HepG2 (cell line): ENCODE measurements around the gene DNAL4. TPM values are rescaled to one million over a fixed set of nuclear protein-coding genes. Genes with fewer than 3 reads are reported as not detected.

Source experiments
- BATF2 ChIP-seq: sonication (generic); formaldehyde crosslinking; IDR thresholded peaks from 2 replicates; pipeline ENCODE4 v1.8.0; 2022; ENCODE audit warnings: mild to moderate bottlenecking, missing genetic modification reagents, moderate library complexity
- BCL3 ChIP-seq: sonication (generic); formaldehyde crosslinking; IDR thresholded peaks from 2 replicates; pipeline ENCODE4 v1.5.1; 2020; ENCODE audit warnings: mild to moderate bottlenecking, missing genetic modification reagents, moderate library complexity
- CBX2 ChIP-seq, 2 experiments: fragments of 200-600 bp in 1 of 2; sonication (generic); formaldehyde crosslinking in 1 of 2; IDR thresholded peaks; 2 replicates each; pipeline versions ENCODE4 v1.7.0 to v1.8.1; 2018 to 2022; ENCODE audit warnings: low read depth in 2 of 2, low read length in 1 of 2, mild to moderate bottlenecking in 1 of 2, missing genetic modification reagents in 1 of 2
- CC2D1A ChIP-seq: sonication (generic); formaldehyde crosslinking; IDR thresholded peaks from 2 replicates; pipeline ENCODE4 v1.8.1; 2023; ENCODE audit warnings: mild to moderate bottlenecking, missing genetic modification reagents
- DNMT1 ChIP-seq: sonication (generic); formaldehyde crosslinking; IDR thresholded peaks from 2 replicates; pipeline ENCODE4 v1.5.1; 2020; ENCODE audit warnings: mild to moderate bottlenecking, missing genetic modification reagents
- FIP1L1 ChIP-seq: fragments of 200-400 bp; formaldehyde crosslinking; IDR thresholded peaks from 2 replicates; pipeline ENCODE4 v1.6.1; 2018; ENCODE audit warnings: low read depth, mild to moderate bottlenecking, low read length, moderate library complexity, borderline replicate concordance; ENCODE audit not compliant: insufficient read depth
- HNRNPL ChIP-seq: fragments of 200-400 bp; formaldehyde crosslinking; IDR thresholded peaks from 2 replicates; pipeline ENCODE4 v1.6.1; 2017; ENCODE audit warnings: mild to moderate bottlenecking, low read depth, low read length
- HOXA5 ChIP-seq: sonication (generic); formaldehyde crosslinking; IDR thresholded peaks from 2 replicates; pipeline ENCODE4 v1.4.0; 2020; ENCODE audit warnings: missing genetic modification reagents
- IKZF4 ChIP-seq: sonication (generic); formaldehyde crosslinking; IDR thresholded peaks from 2 replicates; pipeline ENCODE4 v1.5.1; 2020; ENCODE audit warnings: borderline replicate concordance, mild to moderate bottlenecking, low read depth, missing genetic modification reagents; ENCODE audit errors: not compliant biosample characterization
- KDM5B ChIP-seq: sonication (generic); formaldehyde crosslinking; IDR thresholded peaks from 2 replicates; pipeline ENCODE4 v1.4.0; 2020; ENCODE audit warnings: missing genetic modification reagents, mild to moderate bottlenecking, borderline replicate concordance
- NFE2L2 ChIP-seq: fragments of 150-350 bp; IDR thresholded peaks from 2 replicates; pipeline ENCODE4 v1.6.1; 2014; ENCODE audit warnings: low read length
- NONO ChIP-seq, 2 experiments: fragments of 450-650 bp in 1 of 2; sonication (generic) in 1 of 2; formaldehyde crosslinking in 1 of 2; IDR thresholded peaks in 1 of 2; conservative IDR thresholded peaks in 1 of 2; 2 replicates each; pipeline versions ENCODE4 v1.6.1 to v1.8.0; 2017 to 2022; ENCODE audit warnings: mild to moderate bottlenecking in 1 of 2, missing genetic modification reagents in 1 of 2, moderate library complexity in 1 of 2
- NPAS2 ChIP-seq: sonication (generic); formaldehyde crosslinking; IDR thresholded peaks from 2 replicates; pipeline ENCODE4 v1.8.0; 2022; ENCODE audit warnings: mild to moderate bottlenecking, missing genetic modification reagents, borderline replicate concordance
- PREB ChIP-seq: sonication (generic); formaldehyde crosslinking; IDR thresholded peaks from 2 replicates; pipeline ENCODE4 v1.4.0; 2020; ENCODE audit warnings: missing genetic modification reagents
- RBM22 ChIP-seq: fragments of 200-400 bp; formaldehyde crosslinking; optimal IDR thresholded peaks from 2 replicates; pipeline ENCODE3; 2017; ENCODE audit warnings: mild to moderate bottlenecking, low read length, moderate library complexity
- SNAPC4 ChIP-seq: sonication (generic); formaldehyde crosslinking; IDR thresholded peaks from 2 replicates; pipeline ENCODE4 v1.4.0; 2020; ENCODE audit warnings: mild to moderate bottlenecking, missing genetic modification reagents
- SRF ChIP-seq: IDR thresholded peaks from 2 replicates; pipeline ENCODE4 v1.6.1; 2011; ENCODE audit warnings: mild to moderate bottlenecking, low read depth, low read length, moderate library complexity
- TARDBP ChIP-seq: sonication (generic); formaldehyde crosslinking; IDR thresholded peaks from 2 replicates; pipeline ENCODE4 v1.8.0; 2022; ENCODE audit warnings: mild to moderate bottlenecking, missing genetic modification reagents
- TEAD3 ChIP-seq: optimal IDR thresholded peaks from 2 replicates; pipeline ENCODE3; 2016; ENCODE audit warnings: borderline replicate concordance
- ZC3H13 ChIP-seq: sonication (generic); formaldehyde crosslinking; IDR thresholded peaks from 2 replicates; pipeline ENCODE4 v1.8.1; 2023; ENCODE audit warnings: mild to moderate bottlenecking, missing genetic modification reagents, moderate library complexity
- ZNF569 ChIP-seq: sonication (generic); formaldehyde crosslinking; IDR thresholded peaks from 2 replicates; pipeline ENCODE4 v1.5.0; 2020; ENCODE audit warnings: mild to moderate bottlenecking, missing genetic modification reagents, moderate library complexity, borderline replicate concordance
- ZSCAN25 ChIP-seq: sonication (generic); formaldehyde crosslinking; IDR thresholded peaks from 2 replicates; pipeline ENCODE4 v1.8.0; 2022; ENCODE audit warnings: mild to moderate bottlenecking, missing genetic modification reagents
- polyA plus RNA-seq, 8 experiments: library from polyadenylated mRNA; depleted of rRNA in 3 of 8; stranded (reverse) in 7 of 8; unstranded in 1 of 8; fragments of >200 nt; fragmentation: Illumina TruSeq in 4 of 8; extraction: Trizol in 4 of 8; gene quantifications; 2 replicates each; pipeline versions ENCODE4 v1.2.1 to v1.2.3, GENCODE V29; 2011 to 2016; ENCODE audit warnings: low read depth in 4 of 8, missing spikeins in 1 of 8, mixed read lengths in 1 of 8; ENCODE audit not compliant: insufficient read depth in 1 of 8
- total RNA-seq, 5 experiments: library from RNA; depleted of rRNA; stranded (reverse); fragments of >200 nt; fragmentation: Illumina TruSeq; extraction: Trizol; gene quantifications; 2 replicates each; pipeline ENCODE4 v1.2.3, GENCODE V29; 2016; ENCODE audit warnings: low read depth in 1 of 5

The DNAL4 gene
- total and polyA plus RNA-seq, 2 of the 13 experiments (the other 11 are each of a cell fraction or from before 2014, with no cell fraction given) = 8.0 to 10.7 TPM

- TF ChIP-seq ZC3H13 (CRISPR knock-in tag) (0 out of 2 replicates have a peak, but pooled peaks have one; percentile 42), NPAS2 (CRISPR knock-in tag) (no peak), IKZF4 (no peak), CBX2 (IDR thresholded peaks at IDR 0.05; ENCODE audit: low read depth, low read length) (no peak), CBX2 (CRISPR knock-in tag; IDR thresholded peaks at IDR 0.05; ENCODE audit: low read depth) (no peak), ZNF569 (CRISPR knock-in tag) (no peak), CC2D1A (CRISPR knock-in tag) (no peak), HNRNPL (no peak), SRF (no peak), NFE2L2 (no peak), TEAD3 (CRISPR knock-in tag) (no peak), KDM5B (CRISPR knock-in tag) (no peak), ZSCAN25 (CRISPR knock-in tag) (no peak; the same call in 1 of the 2 replicates), DNMT1 (CRISPR knock-in tag) (0 out of 2 replicates have a peak, but pooled peaks have one; percentile 19), PREB (no peak), FIP1L1 (no peak), RBM22 (no peak), NONO (IDR thresholded peaks at IDR 0.05) (no peak), NONO (CRISPR knock-in tag; conservative IDR thresholded peaks at IDR 0.05) (no peak; the same call in none of the 2 replicates), TARDBP (CRISPR knock-in tag) (no peak), BCL3 (peak; percentile 61; the same call in 1 of the 2 replicates), BATF2 (CRISPR knock-in tag) (0 out of 2 replicates have a peak, but pooled peaks have one; percentile 47), SNAPC4 (CRISPR knock-in tag) (no peak), HOXA5 (CRISPR knock-in tag) (no peak)
Observed at GRCh38 chr22:38843201-38843656, 49.3 kb upstream of the DNAL4 start (continued).
